ENCODE data around the gene TYW5. TPM values are rescaled to one million over a fixed set of nuclear protein-coding genes. Genes with fewer than 3 reads are reported as not detected.

Gene TYW5
- total and polyA plus RNA-seq, 3 donors from 2014 or later: 5.3 to 18.0 (median 17.2) TPM

- Histone ChIP-seq H3K27me3 (no peaks in the 10 kb centered on the region), H3K4me1 (peaks cover 5% of the 10 kb centered on the region), H3K4me3 (no peak overlapping the region), H3K9me3 (no peaks in the 10 kb centered on the region), H3K36me3 (ENCODE audit: low read depth, missing control alignments) (no peaks in the 10 kb centered on the region), H3K27ac (no peak overlapping the region)
- TF ChIP-seq CTCF (IDR thresholded peaks at IDR 0.05): no peak
- TF ChIP-seq POLR2A (IDR thresholded peaks at IDR 0.05): no peak
- no peak for DNase-seq
- 76 to 78% methylated on average over 4 of the region's 4 CpGs for WGBS, 2 donors
- intact Hi-C loops (cut with DNase I; ENCODE audit: low total_unique reads): no loop called here
These were observed 22.9 kb downstream of the TYW5 start for GRCh38 chr2:199932312-199932855.

GRCh38 chr2:199929262-199929661 lies 26.0 kb downstream of the TYW5 start:
- intact Hi-C loops (cut with DNase I; ENCODE audit: low total_unique reads): no loop called here
- TF ChIP-seq POLR2A (IDR thresholded peaks at IDR 0.05) (no peak), CTCF (IDR thresholded peaks at IDR 0.05) (no peak)
- H3K4me1 ChIP-seq: peaks cover 5% of the 10 kb centered on the region
- 55 to 64% methylated on average over 2 of the region's 2 CpGs for WGBS, 2 donors
- no peak for DNase-seq
- H3K4me3 ChIP-seq: no peak overlapping the region
- no peaks in the 10 kb centered on the region for H3K9me3 ChIP-seq
- no peak overlapping the region for H3K27ac ChIP-seq
- no peaks in the 10 kb centered on the region for H3K36me3 ChIP-seq (ENCODE audit: low read depth, missing control alignments)
- H3K27me3 ChIP-seq: no peaks in the 10 kb centered on the region

GRCh38 chr2:199928626-199929025 lies 26.7 kb downstream of the TYW5 start:
- H3K9me3 ChIP-seq: no peaks in the 10 kb centered on the region
- no peak overlapping the region for H3K4me3 ChIP-seq
- H3K27ac ChIP-seq: no peak overlapping the region
- no peaks in the 10 kb centered on the region for H3K27me3 ChIP-seq
- intact Hi-C loops (cut with DNase I; ENCODE audit: low total_unique reads): no loop called here
- no peak for TF ChIP-seq CTCF (IDR thresholded peaks at IDR 0.05)
- no peak for TF ChIP-seq POLR2A (IDR thresholded peaks at IDR 0.05)
- DNase-seq: no peak
- no peaks in the 10 kb centered on the region for H3K36me3 ChIP-seq (ENCODE audit: low read depth, missing control alignments)
- H3K4me1 ChIP-seq: peaks cover 5% of the 10 kb centered on the region

GRCh38 chr2:199928226-199928625 lies 27.1 kb downstream of the TYW5 start:
- intact Hi-C loops (cut with DNase I; ENCODE audit: low total_unique reads): no loop called here
- Histone ChIP-seq H3K9me3 (no peaks in the 10 kb centered on the region), H3K36me3 (ENCODE audit: low read depth, missing control alignments) (no peaks in the 10 kb centered on the region), H3K4me1 (peaks cover 5% of the 10 kb centered on the region), H3K4me3 (no peak overlapping the region), H3K27ac (no peak overlapping the region), H3K27me3 (no peaks in the 10 kb centered on the region)
- 8 to 57% methylated on average over 2 of the region's 2 CpGs for WGBS, 2 donors
- DNase-seq: no peak
- TF ChIP-seq POLR2A (IDR thresholded peaks at IDR 0.05) (no peak), CTCF (IDR thresholded peaks at IDR 0.05) (no peak)

- Histone ChIP-seq H3K4me3 (no peak overlapping the region), H3K4me1 (peaks cover 5% of the 10 kb centered on the region), H3K9me3 (no peaks in the 10 kb centered on the region), H3K27ac (no peak overlapping the region), H3K27me3 (no peaks in the 10 kb centered on the region), H3K36me3 (ENCODE audit: low read depth, missing control alignments) (no peaks in the 10 kb centered on the region)
- DNase-seq: no peak
- intact Hi-C loops (cut with DNase I; ENCODE audit: low total_unique reads): no loop called here
- 50 to 53% methylated on average over 1 of the region's 1 CpG for WGBS, 2 donors
- TF ChIP-seq POLR2A (IDR thresholded peaks at IDR 0.05): no peak
- TF ChIP-seq CTCF (IDR thresholded peaks at IDR 0.05): no peak
These were observed 28.5 kb downstream of the TYW5 start for GRCh38 chr2:199926806-199927205.

Data from testis (tissue), 3 donors.